Measurements from ENCODE around the gene CISH.

DNA sequence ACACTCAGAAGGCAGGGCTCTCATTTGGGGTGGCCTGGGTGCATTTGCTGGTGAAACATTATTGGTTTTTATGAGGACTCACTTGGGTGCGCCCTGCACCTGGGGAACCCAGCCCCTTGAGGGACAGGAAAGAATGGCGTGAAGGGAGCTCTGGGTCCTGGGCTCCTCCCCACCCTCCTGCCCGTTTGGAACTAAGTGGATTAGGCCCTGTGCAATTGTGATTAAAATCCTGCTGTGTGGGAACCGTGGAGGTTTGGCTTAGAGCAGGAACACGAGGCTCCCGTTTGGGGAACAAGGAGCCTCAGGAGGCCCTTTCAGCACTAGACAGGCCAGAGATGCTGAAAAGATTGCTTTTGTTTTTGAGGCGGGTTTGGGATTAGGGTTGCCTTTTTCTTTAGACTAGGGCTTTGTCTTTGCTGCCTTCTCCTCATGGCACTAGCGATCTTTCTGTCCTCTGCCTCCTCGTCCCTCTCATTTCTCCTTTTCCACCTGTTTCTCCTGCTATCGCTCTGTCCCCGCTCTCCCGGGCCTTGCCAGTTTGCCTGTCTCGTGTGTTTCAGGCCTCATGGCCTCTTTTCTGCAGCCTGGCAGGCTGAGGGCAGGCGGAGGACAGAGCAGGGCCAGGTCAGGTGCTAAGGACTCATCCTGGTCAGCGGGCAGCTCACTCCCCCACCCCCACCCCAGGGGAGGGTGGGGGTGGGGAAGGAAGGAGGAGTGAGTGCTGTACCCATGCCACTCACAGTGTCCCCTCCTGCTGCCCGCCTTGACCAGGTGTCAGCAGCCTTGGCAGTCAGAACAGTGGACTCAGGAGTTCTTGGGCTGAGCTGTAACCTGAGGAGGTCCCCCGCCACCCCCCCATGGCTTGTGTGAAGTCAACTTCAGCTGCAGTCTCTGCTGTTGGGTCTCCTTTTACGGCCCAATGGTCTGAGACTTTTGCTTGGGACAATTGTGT lies 13.9 kb upstream of the CISH start:
- TF ChIP-seq CTCF (conservative IDR thresholded peaks at IDR 0.05) (no peak), EZH2 (IDR thresholded peaks at IDR 0.05; ENCODE audit: low read depth) (no peak)
